HCT116 (cell line): Measurements from ENCODE around the gene TMC1. TPM values are rescaled to one million over a fixed set of nuclear protein-coding genes. Genes with fewer than 3 reads are reported as not detected.

ENCODE experiments used
- ATAC-seq: fragments of 200-7000 bp; cut with Tn5 transposase; 2 replicates; pipeline ENCODE4 v1.9.1; 2020; ENCODE audit warnings: mild to moderate bottlenecking, moderate library complexity
- BruUV-seq: library from RNA; stranded (reverse); fragments of 400-500 nt; replicated peaks from 2 replicates; lab custom pipeline; 2021; lab: Mats Ljungman, UMichigan
- CTCF ChIA-PET: fragments of 300-600 bp; sonication (Branson Sonifier 250); formaldehyde crosslinking; loops from one replicate; lab custom pipeline; 2021; ENCODE audit warnings: antibody characterized with exemption; lab: Charles Lee
- POLR2A ChIA-PET: fragments of 300-600, 350-600 bp; sonication (Branson Sonifier 250); formaldehyde crosslinking; loops from one replicate; lab custom pipeline; 2021; ENCODE audit warnings: antibody characterized with exemption; lab: Charles Lee
- RAD21 ChIA-PET, 2 experiments: fragments of 300-600 bp; sonication (Branson Sonifier 250); formaldehyde crosslinking; loops; one replicate each; lab custom pipeline; 2023; ENCODE audit warnings: low total read pairs in 2 of 2; ENCODE audit not compliant: uncharacterized antibody in 2 of 2, unreplicated experiment in 2 of 2, low non-redundant PET in 1 of 2; lab: Charles Lee
- DNase-seq: peaks from one replicate; pipeline ENCODE4 v3.0.0-alpha.2; 2010; ENCODE audit warnings: low read depth, low spot score
- H2AFZ ChIP-seq: fragments of 200-600 bp; shearing (Covaris generic), sonication (generic); 2 replicates; pipeline ENCODE4 v1.6.1; 2017; ENCODE audit warnings: low read depth, mixed run types, mixed read lengths, antibody characterized with exemption, low read length; ENCODE audit not compliant: poor library complexity, severe bottlenecking
- H3K27ac ChIP-seq: 2 replicates; pipeline ENCODE4 v1.5.1; 2012; ENCODE audit warnings: low read depth, low read length
- H3K27me3 ChIP-seq: fragments of 200-600 bp; sonication (generic); 2 replicates; pipeline ENCODE4 v1.6.1; 2016; ENCODE audit warnings: mixed run types, low read length, mixed read lengths; ENCODE audit not compliant: insufficient read depth
- H3K36me3 ChIP-seq, 2 experiments: fragments of 200-500 bp in 1 of 2; fragments of 200-600 bp in 1 of 2; sonication (Bioruptor generic) in 1 of 2; sonication (generic) in 1 of 2; 2 replicates each; pipeline versions ENCODE4 v1.5.1 to v1.6.1; 2014 to 2016; ENCODE audit warnings: low read length in 2 of 2, inconsistent platforms in 1 of 2, mixed read lengths in 1 of 2, mixed run types in 1 of 2; ENCODE audit not compliant: insufficient read depth in 2 of 2, control insufficient read depth in 1 of 2
- H3K4me1 ChIP-seq, 2 experiments: fragments of 200-600 bp in 1 of 2; sonication (generic) in 1 of 2; 2 replicates each; pipeline versions ENCODE4 v1.5.1 to v1.6.1; 2012 to 2017; ENCODE audit warnings: low read length in 2 of 2, inconsistent platforms in 1 of 2, mild to moderate bottlenecking in 1 of 2, mixed read lengths in 1 of 2, mixed run types in 1 of 2, moderate library complexity in 1 of 2; ENCODE audit not compliant: insufficient read depth in 2 of 2, control insufficient read depth in 1 of 2
- H3K4me2 ChIP-seq: fragments of 200-600 bp; sonication (generic); 2 replicates; pipeline ENCODE4 v1.6.1; 2017; ENCODE audit warnings: mixed run types, low read length, mixed read lengths
- H3K4me3 ChIP-seq, 2 experiments: fragments of 200-600 bp in 1 of 2; sonication (generic) in 1 of 2; replicated peaks in 1 of 2; 2 replicates each; pipeline ENCODE4 v1.5.1; 2011 to 2016; ENCODE audit warnings: low read length in 2 of 2, control low read depth in 1 of 2, low read depth in 1 of 2, mild to moderate bottlenecking in 1 of 2, mixed read lengths in 1 of 2, mixed run types in 1 of 2
- H3K79me2 ChIP-seq: fragments of 200-600 bp; sonication (generic); 2 replicates; pipeline ENCODE4 v1.6.1; 2017; ENCODE audit warnings: mild to moderate bottlenecking, mixed run types, low read length, moderate library complexity, mixed read lengths; ENCODE audit not compliant: insufficient read depth
- H3K9ac ChIP-seq: fragments of 200-600 bp; sonication (generic); 2 replicates; pipeline ENCODE4 v1.6.1; 2016; ENCODE audit warnings: low read length, mixed read lengths
- H3K9me2 ChIP-seq: fragments of 200-600 bp; sonication (generic), shearing (Covaris generic); 2 replicates; pipeline ENCODE4 v1.6.1; 2017; ENCODE audit warnings: mixed run types, mild to moderate bottlenecking, moderate library complexity; ENCODE audit not compliant: insufficient read depth
- H3K9me3 ChIP-seq, 2 experiments: fragments of 200-500 bp in 1 of 2; fragments of 200-600 bp in 1 of 2; sonication (Bioruptor generic) in 1 of 2; sonication (generic) in 1 of 2; 2 replicates each; pipeline ENCODE4 v1.6.1; 2014 to 2017; ENCODE audit warnings: low read length in 2 of 2, mixed read lengths in 2 of 2, inconsistent platforms in 1 of 2, low read depth in 1 of 2, mild to moderate bottlenecking in 1 of 2, mixed run types in 1 of 2, moderate library complexity in 1 of 2; ENCODE audit not compliant: control insufficient read depth in 1 of 2, insufficient read depth in 1 of 2
- H4K20me1 ChIP-seq: fragments of 200-600 bp; sonication (generic), shearing (Covaris generic); 2 replicates; pipeline ENCODE4 v1.6.1; 2017; ENCODE audit warnings: mixed run types, mild to moderate bottlenecking, moderate library complexity; ENCODE audit not compliant: insufficient read depth
- RAD21 ChIP-seq: IDR thresholded peaks from 2 replicates; pipeline ENCODE4 v1.6.1; 2012; ENCODE audit warnings: low read depth, mild to moderate bottlenecking
- SRF ChIP-seq: IDR thresholded peaks from 2 replicates; pipeline ENCODE4 v1.6.1; 2012; ENCODE audit warnings: low read depth
- ZNF274 ChIP-seq: fragments of 200-500 bp; sonication (Bioruptor generic); IDR thresholded peaks from 2 replicates; pipeline ENCODE4 v1.6.1; 2014; ENCODE audit warnings: mild to moderate bottlenecking, low read depth, low read length, inconsistent platforms
- intact Hi-C: fragments of 100-400 bp; cut with micrococcal nuclease; formaldehyde crosslinking; loops from 2 replicates; pipeline ENCODE4 v1.10.0; 2022
- total RNA-seq: library from RNA; stranded (reverse); gene quantifications from one replicate; pipeline ENCODE4 v1.2.1, GENCODE V29; 2021; ENCODE audit not compliant: unreplicated experiment
- TF ChIP-seq, protein P1 (sequence below): IDR thresholded peaks from 2 replicates; pipeline ENCODE4 v1.6.1; 2012
- TF ChIP-seq, protein P2 (sequence below): IDR thresholded peaks from 2 replicates; pipeline ENCODE4 v1.6.1; 2012; ENCODE audit warnings: low read depth
- TF ChIP-seq, protein P3 (sequence below): IDR thresholded peaks from 2 replicates; pipeline ENCODE4 v1.6.1; 2012
- TF ChIP-seq, protein P4 (sequence below), 3 experiments: fragments of 200-600 bp in 1 of 3; sonication (generic) in 1 of 3; IDR thresholded peaks in 2 of 3; conservative IDR thresholded peaks in 1 of 3; 2 replicates each; pipeline ENCODE4 v1.5.1; 2012 to 2017; ENCODE audit warnings: low read depth in 2 of 3, low read length in 2 of 3, antibody characterized with exemption in 1 of 3, borderline replicate concordance in 1 of 3, control low read depth in 1 of 3, mild to moderate bottlenecking in 1 of 3, mixed read lengths in 1 of 3, mixed run types in 1 of 3, moderate library complexity in 1 of 3; ENCODE audit not compliant: insufficient read depth in 1 of 3

TMC1 gene
- total RNA-seq, 1 experiment from 2014 or later = 0.57 TPM

DNA sequence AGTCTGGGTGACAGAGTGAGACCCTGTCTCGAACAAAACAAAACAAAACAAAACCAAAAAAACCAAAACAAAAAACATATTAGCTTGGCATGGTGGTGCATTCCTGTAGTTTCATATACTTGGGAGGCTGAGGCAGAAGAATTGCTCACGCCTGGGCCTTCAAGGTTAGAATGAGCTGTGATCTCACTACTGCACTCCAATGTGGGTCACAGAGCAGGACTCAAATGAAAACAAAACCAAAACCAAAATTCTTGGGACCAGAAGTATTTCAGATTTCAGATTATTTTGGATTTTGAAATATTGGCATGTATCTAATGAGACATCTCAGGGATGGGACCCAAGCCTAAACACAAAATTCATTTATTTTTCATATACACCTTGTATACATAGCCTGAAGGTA, 80.2 kb downstream of the TMC1 start:
- Histone ChIP-seq H3K27me3 (no peaks in the 10 kb centered on the region), H3K79me2 (no peaks in the 10 kb centered on the region), H3K36me3 (no peaks in the 10 kb centered on the region), H2AFZ (no peak overlapping the region), H3K27ac (no peak overlapping the region), H3K4me1 (no peaks in the 10 kb centered on the region), H3K4me2 (no peak overlapping the region), H4K20me1 (no peaks in the 10 kb centered on the region), H3K9ac (no peak overlapping the region), H3K9me3 (no peaks in the 10 kb centered on the region), H3K9me2 (no peaks in the 10 kb centered on the region), H3K4me3 (no peak overlapping the region)
- intact Hi-C loops = no loop called here
- RAD21 ChIA-PET = interaction anchor here in 1 of 2 experiments (1.0 kb wide), 1 partner anchor 220 kb away, joined by 4 read pairs; no protein-coding TSS in a partner anchor
- CTCF ChIA-PET = interaction anchor here (1.0 kb wide), 1 partner anchor 16 kb away, joined by 3 read pairs; no protein-coding TSS in a partner anchor
- no peak for DNase-seq
- no TSS peak for BruUV-seq
- POLR2A ChIA-PET = no interaction called here
- no peak for ATAC-seq
- TF ChIP-seq, protein P1, sequence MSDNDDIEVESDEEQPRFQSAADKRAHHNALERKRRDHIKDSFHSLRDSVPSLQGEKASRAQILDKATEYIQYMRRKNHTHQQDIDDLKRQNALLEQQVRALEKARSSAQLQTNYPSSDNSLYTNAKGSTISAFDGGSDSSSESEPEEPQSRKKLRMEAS = no peak
- TF ChIP-seq, protein P2, sequence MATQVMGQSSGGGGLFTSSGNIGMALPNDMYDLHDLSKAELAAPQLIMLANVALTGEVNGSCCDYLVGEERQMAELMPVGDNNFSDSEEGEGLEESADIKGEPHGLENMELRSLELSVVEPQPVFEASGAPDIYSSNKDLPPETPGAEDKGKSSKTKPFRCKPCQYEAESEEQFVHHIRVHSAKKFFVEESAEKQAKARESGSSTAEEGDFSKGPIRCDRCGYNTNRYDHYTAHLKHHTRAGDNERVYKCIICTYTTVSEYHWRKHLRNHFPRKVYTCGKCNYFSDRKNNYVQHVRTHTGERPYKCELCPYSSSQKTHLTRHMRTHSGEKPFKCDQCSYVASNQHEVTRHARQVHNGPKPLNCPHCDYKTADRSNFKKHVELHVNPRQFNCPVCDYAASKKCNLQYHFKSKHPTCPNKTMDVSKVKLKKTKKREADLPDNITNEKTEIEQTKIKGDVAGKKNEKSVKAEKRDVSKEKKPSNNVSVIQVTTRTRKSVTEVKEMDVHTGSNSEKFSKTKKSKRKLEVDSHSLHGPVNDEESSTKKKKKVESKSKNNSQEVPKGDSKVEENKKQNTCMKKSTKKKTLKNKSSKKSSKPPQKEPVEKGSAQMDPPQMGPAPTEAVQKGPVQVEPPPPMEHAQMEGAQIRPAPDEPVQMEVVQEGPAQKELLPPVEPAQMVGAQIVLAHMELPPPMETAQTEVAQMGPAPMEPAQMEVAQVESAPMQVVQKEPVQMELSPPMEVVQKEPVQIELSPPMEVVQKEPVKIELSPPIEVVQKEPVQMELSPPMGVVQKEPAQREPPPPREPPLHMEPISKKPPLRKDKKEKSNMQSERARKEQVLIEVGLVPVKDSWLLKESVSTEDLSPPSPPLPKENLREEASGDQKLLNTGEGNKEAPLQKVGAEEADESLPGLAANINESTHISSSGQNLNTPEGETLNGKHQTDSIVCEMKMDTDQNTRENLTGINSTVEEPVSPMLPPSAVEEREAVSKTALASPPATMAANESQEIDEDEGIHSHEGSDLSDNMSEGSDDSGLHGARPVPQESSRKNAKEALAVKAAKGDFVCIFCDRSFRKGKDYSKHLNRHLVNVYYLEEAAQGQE = no peak
- no peak for TF ChIP-seq SRF
- TF ChIP-seq, protein P3, sequence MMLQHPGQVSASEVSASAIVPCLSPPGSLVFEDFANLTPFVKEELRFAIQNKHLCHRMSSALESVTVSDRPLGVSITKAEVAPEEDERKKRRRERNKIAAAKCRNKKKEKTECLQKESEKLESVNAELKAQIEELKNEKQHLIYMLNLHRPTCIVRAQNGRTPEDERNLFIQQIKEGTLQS = no peak

DNA sequence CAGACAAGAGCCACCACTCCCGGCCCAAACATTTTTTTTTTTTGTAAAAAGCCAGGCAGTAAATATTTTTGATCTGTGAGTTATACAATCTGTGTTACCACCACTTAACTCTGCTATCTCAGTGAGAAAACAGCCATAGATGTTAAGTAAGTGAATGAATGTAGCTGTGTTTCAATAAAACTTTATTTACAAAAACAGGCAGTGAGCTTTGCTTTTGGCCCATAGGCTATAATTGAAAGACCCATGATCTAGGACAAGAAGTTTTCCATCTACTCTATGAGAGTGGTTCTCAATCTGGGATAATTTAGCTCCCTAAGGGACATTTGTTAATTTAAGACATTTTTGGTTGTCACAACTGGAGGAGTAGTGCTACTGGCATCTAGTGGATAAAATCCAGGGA, 91.0 kb downstream of the TMC1 start:
- no peak overlapping the region for H3K4me3 ChIP-seq
- H4K20me1 ChIP-seq = no peaks in the 10 kb centered on the region
- ChIA-PET POLR2A (no interaction called here), CTCF (interaction anchor here (0.7 to 1.4 kb wide), 2 partner anchors 20 to 332 kb away, joined by 3 to 5 read pairs; no protein-coding TSS in a partner anchor), RAD21 (no interaction called here)
- no peaks in the 10 kb centered on the region for H3K9me2 ChIP-seq
- no peaks in the 10 kb centered on the region for H3K79me2 ChIP-seq
- TF ChIP-seq RAD21 (peak; percentile 30; the same call in 1 of the 2 replicates), ZNF274 (no peak)
- TF ChIP-seq, protein P4, sequence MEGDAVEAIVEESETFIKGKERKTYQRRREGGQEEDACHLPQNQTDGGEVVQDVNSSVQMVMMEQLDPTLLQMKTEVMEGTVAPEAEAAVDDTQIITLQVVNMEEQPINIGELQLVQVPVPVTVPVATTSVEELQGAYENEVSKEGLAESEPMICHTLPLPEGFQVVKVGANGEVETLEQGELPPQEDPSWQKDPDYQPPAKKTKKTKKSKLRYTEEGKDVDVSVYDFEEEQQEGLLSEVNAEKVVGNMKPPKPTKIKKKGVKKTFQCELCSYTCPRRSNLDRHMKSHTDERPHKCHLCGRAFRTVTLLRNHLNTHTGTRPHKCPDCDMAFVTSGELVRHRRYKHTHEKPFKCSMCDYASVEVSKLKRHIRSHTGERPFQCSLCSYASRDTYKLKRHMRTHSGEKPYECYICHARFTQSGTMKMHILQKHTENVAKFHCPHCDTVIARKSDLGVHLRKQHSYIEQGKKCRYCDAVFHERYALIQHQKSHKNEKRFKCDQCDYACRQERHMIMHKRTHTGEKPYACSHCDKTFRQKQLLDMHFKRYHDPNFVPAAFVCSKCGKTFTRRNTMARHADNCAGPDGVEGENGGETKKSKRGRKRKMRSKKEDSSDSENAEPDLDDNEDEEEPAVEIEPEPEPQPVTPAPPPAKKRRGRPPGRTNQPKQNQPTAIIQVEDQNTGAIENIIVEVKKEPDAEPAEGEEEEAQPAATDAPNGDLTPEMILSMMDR (IDR thresholded peaks at IDR 0.05 in 2 of 3, conservative IDR thresholded peaks at IDR 0.05 in 1 of 3; ENCODE audit: borderline replicate concordance in 1 of 3, insufficient read depth in 1 of 3, low read depth in 2 of 3, low read length in 2 of 3) = peak in 2 of 3 experiments; percentile 11 to 16; a peak in 2 of 6 replicates
- no peak overlapping the region for H3K4me2 ChIP-seq
- intact Hi-C loops = no loop called here
- no peak for ATAC-seq
- no peak for DNase-seq
- H3K9ac ChIP-seq = no peak overlapping the region
- H3K27me3 ChIP-seq = no peaks in the 10 kb centered on the region
- H3K27ac ChIP-seq = no peak overlapping the region
- no peak overlapping the region for H2AFZ ChIP-seq
- peaks cover 0 to 9% of the 10 kb centered on the region in 2 experiments; a peak in 2 of 4 replicates for H3K4me1 ChIP-seq
- H3K36me3 ChIP-seq = no peaks in the 10 kb centered on the region
- H3K9me3 ChIP-seq = no peaks in the 10 kb centered on the region
- no TSS peak for BruUV-seq
